ENCODE data around the gene OR1F1. TPM values are rescaled to one million over a fixed set of nuclear protein-coding genes. Genes with fewer than 3 reads are reported as not detected.

OR1F1 gene
- total and polyA plus RNA-seq, 9 of the 15 experiments (the other 6 are each of a cell fraction or from before 2014, with no cell fraction given), result 0.15 to 0.61 (median 0.35) TPM; not detected in 3

GRCh38 chr16:3182608-3183444 lies 5.2 kb upstream of the OR1F1 start (continued):
- TF ChIP-seq, protein P1, sequence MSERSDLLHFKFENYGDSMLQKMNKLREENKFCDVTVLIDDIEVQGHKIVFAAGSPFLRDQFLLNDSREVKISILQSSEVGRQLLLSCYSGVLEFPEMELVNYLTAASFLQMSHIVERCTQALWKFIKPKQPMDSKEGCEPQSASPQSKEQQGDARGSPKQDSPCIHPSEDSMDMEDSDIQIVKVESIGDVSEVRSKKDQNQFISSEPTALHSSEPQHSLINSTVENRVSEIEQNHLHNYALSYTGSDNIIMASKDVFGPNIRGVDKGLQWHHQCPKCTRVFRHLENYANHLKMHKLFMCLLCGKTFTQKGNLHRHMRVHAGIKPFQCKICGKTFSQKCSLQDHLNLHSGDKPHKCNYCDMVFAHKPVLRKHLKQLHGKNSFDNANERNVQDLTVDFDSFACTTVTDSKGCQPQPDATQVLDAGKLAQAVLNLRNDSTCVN (CRISPR knock-in tag; IDR thresholded peaks at IDR 0.05), result no peak
- TF ChIP-seq ZNF232 (CRISPR knock-in tag; IDR thresholded peaks at IDR 0.05), result no peak
- TF ChIP-seq FOXJ2 (tag; IDR thresholded peaks at IDR 0.05), result no peak
- TF ChIP-seq, protein P2, sequence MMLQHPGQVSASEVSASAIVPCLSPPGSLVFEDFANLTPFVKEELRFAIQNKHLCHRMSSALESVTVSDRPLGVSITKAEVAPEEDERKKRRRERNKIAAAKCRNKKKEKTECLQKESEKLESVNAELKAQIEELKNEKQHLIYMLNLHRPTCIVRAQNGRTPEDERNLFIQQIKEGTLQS (IDR thresholded peaks at IDR 0.05), result no peak
- TF ChIP-seq, protein P2 (CRISPR knock-in tag; conservative IDR thresholded peaks at IDR 0.05), result no peak
- TF ChIP-seq POLR2H (tag; IDR thresholded peaks at IDR 0.05; ENCODE audit: low read depth), result peak; percentile 98
- TF ChIP-seq ZNF444 (CRISPR knock-in tag; IDR thresholded peaks at IDR 0.05), result no peak
- no peak for TF ChIP-seq HNRNPUL1 (IDR thresholded peaks at IDR 0.05; ENCODE audit: low read length)
- no peak for TF ChIP-seq ZNF277 (CRISPR knock-in tag; IDR thresholded peaks at IDR 0.05; ENCODE audit: borderline replicate concordance)
- 0 out of 2 replicates have a peak, but pooled peaks have one; percentile 9 for TF ChIP-seq GABPB1 (CRISPR knock-in tag; IDR thresholded peaks at IDR 0.05)
- TF ChIP-seq ZNF146 (CRISPR knock-in tag; IDR thresholded peaks at IDR 0.05; ENCODE audit: unreplicated experiment), result no peak
- 0 out of 2 replicates have a peak, but pooled peaks have one; percentile 30 for TF ChIP-seq ATF1 (CRISPR knock-in tag; IDR thresholded peaks at IDR 0.05)
- peak; percentile 76 for TF ChIP-seq ATF1 (tag; IDR thresholded peaks at IDR 0.05)
- no peak for TF ChIP-seq WHSC1 (IDR thresholded peaks at IDR 0.05; ENCODE audit: low read length)
- peak; percentile 20; the same call in 1 of the 2 replicates for TF ChIP-seq HDAC8 (tag; IDR thresholded peaks at IDR 0.05)
- no peak; the same call in 1 of the 2 replicates for TF ChIP-seq GTF2F1 (IDR thresholded peaks at IDR 0.05; ENCODE audit: low read depth, low read length)
- TF ChIP-seq KDM2B (CRISPR knock-in tag; IDR thresholded peaks at IDR 0.05), result peak; percentile 33; the same call in 1 of the 2 replicates
- no peak for TF ChIP-seq TRIM25 (IDR thresholded peaks at IDR 0.05; ENCODE audit: borderline replicate concordance)
- no peak for TF ChIP-seq NFATC3 (IDR thresholded peaks at IDR 0.05)
- TF ChIP-seq SLC30A9 (CRISPR knock-in tag; IDR thresholded peaks at IDR 0.05), result no peak
- no peak for TF ChIP-seq GMEB1 (CRISPR knock-in tag; IDR thresholded peaks at IDR 0.05)
- TF ChIP-seq ZFP1 (CRISPR knock-in tag; IDR thresholded peaks at IDR 0.05), result no peak
- no peak for TF ChIP-seq ZNF197 (CRISPR knock-in tag; IDR thresholded peaks at IDR 0.05; ENCODE audit: low read depth)
